HEK293T (cell line): Measurements from ENCODE around the gene HOXD11.

ENCODE experiments used
- CTCF ChIA-PET: fragments of 350-600 bp; formaldehyde crosslinking; extraction: SDS; loops from one replicate; lab custom pipeline; 2021; ENCODE audit warnings: antibody characterized with exemption, inconsistent platforms; lab: Yijun Ruan, JAX
- POLR2A ChIA-PET: fragments of 350-600 bp; formaldehyde crosslinking; extraction: SDS; loops from one replicate; lab custom pipeline; 2020; ENCODE audit warnings: antibody characterized with exemption, inconsistent platforms; lab: Yijun Ruan, JAX
- DNase-seq: peaks from one replicate; pipeline ENCODE4 v3.0.0; 2012; ENCODE audit warnings: mixed read lengths; ENCODE audit errors: extremely low spot score
- ARNT ChIP-seq: fragments of 450-650 bp; IDR thresholded peaks from 2 replicates; pipeline ENCODE4 v1.6.1; 2017; ENCODE audit warnings: mild to moderate bottlenecking
- BHLHE40 ChIP-seq: fragments of 450-650 bp; IDR thresholded peaks from 2 replicates; pipeline ENCODE4 v1.6.1; 2016; ENCODE audit warnings: mild to moderate bottlenecking, moderate library complexity, borderline replicate concordance
- CTBP1 ChIP-seq: fragments of 450-650 bp; IDR thresholded peaks from 2 replicates; pipeline ENCODE4 v1.6.1; 2016; ENCODE audit warnings: borderline replicate concordance
- ELF4 ChIP-seq: fragments of 450-650 bp; IDR thresholded peaks from 2 replicates; pipeline ENCODE4 v1.6.1; 2017; ENCODE audit warnings: antibody characterized with exemption
- FOXA1 ChIP-seq: fragments of 450-650 bp; IDR thresholded peaks from 2 replicates; pipeline ENCODE4 v1.6.1; 2016; ENCODE audit warnings: mild to moderate bottlenecking
- FOXK2 ChIP-seq: fragments of 450-650 bp; IDR thresholded peaks from 2 replicates; pipeline ENCODE4 v1.6.1; 2016; ENCODE audit warnings: mild to moderate bottlenecking
- FOXM1 ChIP-seq: fragments of 450-650 bp; IDR thresholded peaks from 2 replicates; pipeline ENCODE4 v1.6.1; 2017; ENCODE audit warnings: mild to moderate bottlenecking, borderline replicate concordance
- HDGF ChIP-seq: fragments of 450-650 bp; IDR thresholded peaks from 2 replicates; pipeline ENCODE4 v1.6.1; 2017; ENCODE audit warnings: antibody characterized with exemption, borderline replicate concordance
- L3MBTL2 ChIP-seq: fragments of 450-650 bp; conservative IDR thresholded peaks from 2 replicates; pipeline ENCODE4 v1.6.1; 2016; ENCODE audit warnings: mild to moderate bottlenecking
- LEF1 ChIP-seq: fragments of 450-650 bp; IDR thresholded peaks from 2 replicates; pipeline ENCODE4 v1.6.1; 2017; ENCODE audit warnings: mild to moderate bottlenecking, borderline replicate concordance
- NFRKB ChIP-seq: fragments of 450-650 bp; IDR thresholded peaks from 2 replicates; pipeline ENCODE4 v1.6.1; 2016; ENCODE audit warnings: mild to moderate bottlenecking, moderate library complexity
- SP1 ChIP-seq: fragments of 450-650 bp; IDR thresholded peaks from 2 replicates; pipeline ENCODE4 v1.6.1; 2017
- SUZ12 ChIP-seq: fragments of 450-650 bp; IDR thresholded peaks from 2 replicates; pipeline ENCODE4 v1.6.1; 2016; ENCODE audit warnings: mild to moderate bottlenecking
- TARDBP ChIP-seq: fragments of 450-650 bp; IDR thresholded peaks from 2 replicates; pipeline ENCODE4 v1.6.1; 2016
- ZNF384 ChIP-seq: fragments of 450-650 bp; IDR thresholded peaks from 2 replicates; pipeline ENCODE4 v1.6.1; 2016
- TF ChIP-seq, protein P1 (sequence below): fragments of 450-650 bp; IDR thresholded peaks from 2 replicates; pipeline ENCODE4 v1.6.1; 2016

HOXD11 gene

DNA sequence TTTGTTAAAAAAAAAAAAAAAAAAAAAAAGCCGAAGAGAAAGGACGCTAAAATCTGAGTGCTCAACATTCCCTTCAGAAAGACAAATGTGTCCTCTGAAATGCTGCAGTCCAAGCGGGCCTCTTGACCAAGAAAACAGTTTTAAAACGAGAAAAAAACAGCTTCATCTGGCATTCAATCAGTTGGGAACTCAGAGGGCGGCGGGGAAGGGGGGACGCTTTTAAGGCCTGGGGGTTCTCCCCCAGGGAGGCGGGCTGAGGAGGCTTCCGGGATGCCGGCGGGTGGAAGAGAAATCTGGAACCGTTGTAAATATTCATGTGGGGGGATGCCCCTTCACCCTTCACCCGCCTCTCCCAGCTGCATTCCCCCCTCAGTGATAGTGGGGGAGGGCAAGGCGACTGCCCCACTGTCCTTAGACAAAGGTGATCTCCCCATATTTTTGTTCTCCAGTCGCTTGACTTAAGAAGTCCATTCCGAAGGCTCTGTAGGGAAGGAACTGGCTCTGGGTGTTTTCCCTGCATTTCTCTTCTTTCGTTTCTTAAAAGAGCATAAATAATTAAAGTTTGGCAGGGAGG, 3.3 kb upstream of the HOXD11 start:
- ChIA-PET POLR2A (interaction anchor here (0.5 to 5.7 kb wide), 15 partner anchors 9 to 655 kb away, joined by 3 to 117 read pairs (median 5); partner anchors contain the start of genes HOXD13, HOXD8 and LNPK), CTCF (interaction anchor here (0.5 to 1.4 kb wide), 7 partner anchors 10 to 893 kb away, joined by 3 to 5 read pairs (median 3); partner anchors contain the start of gene HOXD13)
- TF ChIP-seq, protein P1, sequence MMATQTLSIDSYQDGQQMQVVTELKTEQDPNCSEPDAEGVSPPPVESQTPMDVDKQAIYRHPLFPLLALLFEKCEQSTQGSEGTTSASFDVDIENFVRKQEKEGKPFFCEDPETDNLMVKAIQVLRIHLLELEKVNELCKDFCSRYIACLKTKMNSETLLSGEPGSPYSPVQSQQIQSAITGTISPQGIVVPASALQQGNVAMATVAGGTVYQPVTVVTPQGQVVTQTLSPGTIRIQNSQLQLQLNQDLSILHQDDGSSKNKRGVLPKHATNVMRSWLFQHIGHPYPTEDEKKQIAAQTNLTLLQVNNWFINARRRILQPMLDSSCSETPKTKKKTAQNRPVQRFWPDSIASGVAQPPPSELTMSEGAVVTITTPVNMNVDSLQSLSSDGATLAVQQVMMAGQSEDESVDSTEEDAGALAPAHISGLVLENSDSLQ: no peak; the same call in 1 of the 2 replicates
- TF ChIP-seq FOXK2 (no peak), CTBP1 (no peak), NFRKB (no peak), ZNF384 (no peak), TARDBP (no peak), LEF1 (no peak), FOXA1 (no peak), BHLHE40 (no peak), SUZ12 (no peak), SP1 (no peak), FOXM1 (no peak), ELF4 (no peak), L3MBTL2 (no peak), HDGF (no peak), ARNT (no peak)
- DNase-seq: no peak

DNA sequence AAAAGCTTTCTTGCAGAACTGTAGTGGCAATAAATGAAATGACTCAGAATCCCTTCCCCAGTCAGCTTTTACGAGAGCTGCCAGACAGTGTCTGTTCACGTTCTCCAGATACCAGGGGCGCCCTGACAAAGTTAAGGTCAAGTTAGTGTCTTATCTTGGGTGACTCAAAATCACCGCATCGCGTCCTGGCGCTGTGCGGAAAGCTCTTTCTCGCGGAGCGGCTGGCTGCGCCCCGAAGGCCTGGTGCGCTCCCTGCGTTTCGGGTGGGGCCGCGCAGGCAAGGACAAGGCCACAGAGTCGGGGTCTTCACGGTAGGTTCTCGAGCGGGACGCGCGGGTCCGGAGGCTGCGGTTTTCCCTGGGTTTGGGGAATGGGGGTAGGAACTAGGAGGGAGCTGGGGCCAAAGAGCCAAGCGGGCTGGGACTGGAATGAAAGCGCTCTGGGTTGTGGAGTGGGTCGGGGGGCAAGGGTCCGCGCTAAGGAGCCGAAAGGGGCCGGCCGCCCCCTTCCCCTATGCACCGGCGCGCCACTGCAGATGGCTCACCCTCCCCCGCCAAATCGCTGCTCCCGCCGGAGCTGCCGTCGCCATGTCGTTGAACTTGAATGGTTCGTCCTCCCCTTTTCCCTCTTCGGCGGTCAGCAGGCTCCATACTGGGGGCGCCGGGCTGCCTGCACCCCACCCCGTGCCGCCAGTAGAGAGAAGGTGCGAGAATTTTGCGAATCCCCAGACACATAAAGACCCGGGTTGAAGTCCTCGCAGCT, 2.6 kb upstream of the HOXD11 start:
- TF ChIP-seq ZNF384 (no peak), SUZ12 (no peak), BHLHE40 (no peak), LEF1 (no peak), ARNT (peak; percentile 72; the same call in 1 of the 2 replicates), CTBP1 (peak; percentile 85), SP1 (no peak), TARDBP (no peak)
- TF ChIP-seq, protein P1: peak; percentile 84; the same call in 1 of the 2 replicates
- DNase-seq: no peak
- POLR2A ChIA-PET: interaction anchor here (0.5 to 5.7 kb wide), 25 partner anchors 9 to 937 kb away, joined by 3 to 117 read pairs (median 4); partner anchors contain the start of genes HOXD13, HOXD8 and LNPK
- CTCF ChIA-PET: interaction anchor here (0.6 to 1.4 kb wide), 5 partner anchors 10 to 256 kb away, joined by 3 to 5 read pairs (median 4); partner anchors contain the start of gene HOXD13

DNA sequence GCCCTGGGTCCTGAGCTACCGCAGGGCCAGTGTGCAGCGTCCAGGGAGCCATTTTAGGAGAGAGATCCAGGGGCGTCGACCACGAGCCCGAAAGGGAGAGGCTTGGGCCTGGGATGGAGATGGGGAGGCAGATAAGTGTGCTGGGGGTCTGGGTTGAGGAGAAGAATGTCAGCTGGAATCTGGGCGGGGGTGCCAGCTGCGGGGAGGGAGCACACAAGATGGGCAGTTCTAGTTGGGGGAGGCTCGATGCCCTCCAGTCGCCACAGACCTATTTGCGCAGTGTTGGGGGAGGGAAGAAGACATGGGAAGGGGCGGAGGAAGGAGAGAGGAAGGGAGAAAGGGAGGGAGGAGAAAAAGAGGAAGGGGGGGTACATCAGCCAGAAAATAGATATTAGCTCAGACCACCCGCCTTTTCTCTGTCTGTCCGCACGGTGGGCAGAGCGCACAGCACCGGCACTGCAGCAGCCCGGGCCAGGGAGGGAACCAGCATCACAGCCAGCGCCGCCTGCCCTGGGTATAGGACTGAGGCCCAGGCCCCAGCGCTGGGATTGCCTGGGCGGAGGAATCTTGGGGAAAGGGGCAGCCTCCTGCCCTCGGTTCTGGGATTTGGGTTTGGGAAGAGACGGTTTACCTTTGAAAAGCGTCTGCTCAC, 1.9 kb upstream of the HOXD11 start:
- ChIA-PET POLR2A (interaction anchor here (0.8 to 5.7 kb wide), 21 partner anchors 8 to 938 kb away, joined by 3 to 117 read pairs (median 4); partner anchors contain the start of genes HOXD13, HOXD8 and LNPK), CTCF (interaction anchor here (0.6 to 1.4 kb wide), 3 partner anchors 11 to 255 kb away, joined by 3 to 5 read pairs (median 4); no protein-coding TSS in a partner anchor)
- TF ChIP-seq CTBP1 (peak; percentile 54), ZNF384 (no peak), L3MBTL2 (peak; percentile 79)
- DNase-seq: no peak

DNA sequence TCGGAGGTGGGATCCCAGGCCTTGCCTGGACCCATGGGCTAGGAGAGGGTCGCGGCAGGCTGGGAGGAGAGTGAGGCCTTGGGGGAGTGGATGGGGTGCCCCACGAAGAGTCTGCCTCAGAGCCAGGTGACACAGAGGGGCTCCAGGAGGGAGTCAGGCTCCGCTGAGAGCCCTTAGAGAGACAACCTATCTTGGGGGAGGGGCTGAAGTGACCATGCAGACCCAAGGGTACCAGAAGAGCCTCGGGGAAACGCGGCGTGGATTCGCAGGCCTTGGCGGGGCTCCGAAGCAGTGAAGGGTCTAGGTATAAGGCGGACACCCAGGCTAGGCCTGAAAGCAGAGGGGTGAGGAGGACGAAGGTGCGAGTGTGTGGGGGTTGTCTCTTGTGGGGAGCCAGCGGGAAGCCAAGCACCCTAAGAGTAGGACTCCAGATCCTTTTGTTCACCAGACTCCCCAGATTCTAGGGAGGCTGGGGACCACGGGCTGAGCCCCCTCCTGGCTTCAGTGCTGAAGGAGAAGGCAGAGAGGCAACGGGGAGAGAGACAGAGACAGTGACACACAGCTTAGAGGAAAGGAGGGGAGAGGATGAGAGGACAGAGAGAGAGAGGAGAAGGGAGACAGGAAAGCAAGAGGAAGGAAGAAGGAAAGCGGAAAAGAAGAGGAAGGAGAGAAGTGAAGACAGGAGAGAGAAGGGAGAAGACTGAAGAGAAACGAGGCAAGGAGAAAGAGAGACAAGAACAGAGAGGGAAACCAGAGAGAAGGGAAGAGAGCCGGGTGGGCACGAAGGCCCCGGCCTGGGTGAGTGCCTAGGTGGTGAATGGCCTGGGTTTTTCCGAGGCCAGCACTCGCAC, 1.1 kb upstream of the HOXD11 start:
- ChIA-PET POLR2A (interaction anchor here (0.8 to 5.7 kb wide), 14 partner anchors 11 to 938 kb away, joined by 3 to 117 read pairs (median 4); partner anchors contain the start of genes HOXD13 and HOXD8), CTCF (no interaction called here)
- DNase-seq: no peak
- TF ChIP-seq SP1: no peak
- TF ChIP-seq ELF4: no peak
- TF ChIP-seq ZNF384: no peak
- no peak; the same call in 1 of the 2 replicates for TF ChIP-seq CTBP1
- 0 out of 2 replicates have a peak, but pooled peaks have one; percentile 52 for TF ChIP-seq L3MBTL2
- no peak for TF ChIP-seq TARDBP
- no peak for TF ChIP-seq BHLHE40
- no peak for TF ChIP-seq NFRKB

DNA sequence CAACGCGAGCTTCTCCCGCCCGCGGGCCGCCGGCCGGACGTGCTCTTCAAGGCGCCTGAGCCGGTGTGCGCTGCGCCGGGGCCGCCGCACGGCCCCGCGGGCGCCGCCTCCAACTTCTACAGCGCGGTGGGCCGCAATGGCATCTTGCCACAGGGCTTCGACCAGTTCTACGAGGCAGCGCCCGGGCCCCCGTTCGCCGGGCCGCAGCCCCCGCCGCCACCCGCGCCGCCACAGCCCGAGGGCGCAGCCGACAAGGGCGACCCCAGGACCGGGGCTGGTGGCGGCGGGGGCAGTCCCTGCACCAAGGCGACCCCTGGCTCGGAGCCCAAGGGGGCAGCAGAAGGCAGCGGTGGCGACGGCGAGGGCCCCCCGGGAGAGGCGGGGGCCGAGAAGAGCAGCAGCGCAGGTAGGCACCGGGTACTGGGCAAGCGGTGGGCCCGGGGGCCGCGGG, 676 bp downstream of the HOXD11 start:
- POLR2A ChIA-PET: interaction anchor here (3.9 kb wide), 1 partner anchor 24 kb away, joined by 35 read pairs; the partner anchor contains the start of gene HOXD8
- CTCF ChIA-PET: no interaction called here

More for the DNA sequence above, 676 bp downstream of the HOXD11 start:
- no peak for DNase-seq
- no peak for TF ChIP-seq HDGF
- TF ChIP-seq ARNT: no peak
- TF ChIP-seq SP1: no peak
- TF ChIP-seq CTBP1: no peak
- no peak for TF ChIP-seq ZNF384
- TF ChIP-seq NFRKB: no peak
- no peak for TF ChIP-seq L3MBTL2
- no peak for TF ChIP-seq LEF1
- no peak for TF ChIP-seq FOXM1
- TF ChIP-seq ELF4: no peak
- no peak for TF ChIP-seq BHLHE40
